CD1c-positive myeloid dendritic cell (primary cell): ENCODE data around the gene NUP210L.
"Not testable (repeated sequence)": the region's sequence is repeated elsewhere in the genome, so short reads cannot be mapped to it uniquely, and the experiment has no call there.

Experiments
- DNase-seq: peaks from one replicate; pipeline ENCODE4 v3.0.0-alpha.2; 2016; ENCODE audit errors: extremely low spot score

Gene NUP210L

DNA sequence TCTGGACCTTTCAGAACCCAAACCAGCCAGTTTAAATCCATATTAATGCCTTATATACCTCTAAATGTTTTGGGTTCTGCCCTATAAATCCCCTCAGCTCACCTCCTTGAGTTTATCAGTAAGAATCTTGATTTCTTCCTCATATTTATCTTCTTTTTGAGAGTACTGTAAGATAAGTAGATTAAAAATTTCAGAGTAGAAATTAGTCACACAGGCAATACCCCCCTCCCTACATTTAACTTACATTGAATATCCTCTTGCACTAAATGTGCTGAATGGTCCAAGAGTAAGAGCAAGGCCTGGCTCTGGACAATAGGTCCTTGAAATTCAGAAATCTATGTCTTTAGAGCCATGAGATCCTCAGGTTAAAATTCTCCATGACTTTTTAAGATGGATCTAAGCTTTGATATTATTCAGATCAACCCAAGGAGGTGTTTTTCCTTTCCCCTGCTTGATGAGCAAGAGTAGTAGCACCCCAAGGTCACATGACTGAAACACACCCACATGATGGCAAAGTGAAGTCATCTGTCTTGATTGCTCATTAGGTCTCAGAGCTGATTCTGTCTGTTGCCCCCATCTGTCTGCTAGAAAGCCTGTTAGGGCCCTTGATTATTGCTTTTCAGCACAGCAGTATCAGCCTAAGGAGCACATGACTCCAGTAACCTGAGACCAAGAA is 15.8 kb upstream of the NUP210L start:
- peak; percentile 52 for DNase-seq

DNA sequence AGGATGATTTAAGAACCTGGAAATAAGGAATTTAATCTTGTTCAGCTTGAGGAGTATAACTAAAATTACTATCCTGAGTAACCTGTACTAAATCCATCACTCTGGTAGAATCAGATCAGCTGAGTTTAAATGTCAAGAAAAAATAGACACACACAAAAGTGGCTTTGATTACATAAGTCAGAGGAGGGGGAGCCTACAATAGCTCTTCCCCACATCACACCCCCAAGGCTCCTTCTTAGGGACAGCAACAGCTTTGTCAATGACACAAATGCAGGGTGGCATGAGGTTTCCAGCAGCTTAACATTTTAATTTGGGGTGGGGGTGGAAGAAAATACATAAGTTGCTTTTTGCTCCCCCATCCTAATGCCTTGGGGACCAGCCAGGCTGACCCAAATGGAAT is 12.6 kb upstream of the NUP210L start:
- no peak for DNase-seq

DNA sequence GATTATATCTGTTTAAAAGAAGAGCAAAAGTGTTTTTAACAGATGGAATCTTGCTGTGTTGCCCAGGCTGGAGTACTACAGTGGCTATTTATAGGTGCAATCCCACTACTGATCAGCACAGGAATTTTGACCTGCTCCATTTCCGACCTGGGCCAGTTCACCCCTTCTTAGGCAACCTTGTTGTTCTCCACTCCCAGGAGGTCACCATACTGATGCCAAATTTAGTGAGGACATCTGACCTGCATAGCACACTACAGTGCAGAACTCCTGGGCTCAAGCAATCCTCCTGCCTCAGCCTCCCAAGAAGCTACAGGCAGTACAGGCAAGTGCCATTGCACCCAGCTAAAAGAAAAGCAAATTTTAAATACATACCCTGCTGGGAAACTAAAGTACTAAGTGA is 11.3 kb upstream of the NUP210L start:
- no peak for DNase-seq

DNA sequence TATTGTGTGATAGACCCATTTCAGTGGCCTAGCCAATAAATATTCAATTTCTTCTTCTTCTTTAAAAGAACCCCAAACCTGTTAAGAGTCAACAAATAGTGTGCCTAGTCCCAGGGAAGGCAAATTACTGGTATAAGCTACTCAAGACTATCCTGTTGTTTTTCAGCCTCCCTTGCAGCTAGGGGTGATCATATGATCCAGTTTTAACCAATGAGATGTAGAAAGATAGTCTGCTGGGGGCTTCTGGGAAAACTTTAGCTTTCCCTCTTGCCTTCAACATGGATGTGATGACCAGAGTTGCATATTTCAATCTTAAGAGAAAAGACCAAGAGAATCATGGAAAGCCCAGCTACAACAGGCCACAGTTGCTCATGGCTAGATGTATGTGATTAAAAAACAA is 4.7 kb upstream of the NUP210L start:
- DNase-seq: no peak

DNA sequence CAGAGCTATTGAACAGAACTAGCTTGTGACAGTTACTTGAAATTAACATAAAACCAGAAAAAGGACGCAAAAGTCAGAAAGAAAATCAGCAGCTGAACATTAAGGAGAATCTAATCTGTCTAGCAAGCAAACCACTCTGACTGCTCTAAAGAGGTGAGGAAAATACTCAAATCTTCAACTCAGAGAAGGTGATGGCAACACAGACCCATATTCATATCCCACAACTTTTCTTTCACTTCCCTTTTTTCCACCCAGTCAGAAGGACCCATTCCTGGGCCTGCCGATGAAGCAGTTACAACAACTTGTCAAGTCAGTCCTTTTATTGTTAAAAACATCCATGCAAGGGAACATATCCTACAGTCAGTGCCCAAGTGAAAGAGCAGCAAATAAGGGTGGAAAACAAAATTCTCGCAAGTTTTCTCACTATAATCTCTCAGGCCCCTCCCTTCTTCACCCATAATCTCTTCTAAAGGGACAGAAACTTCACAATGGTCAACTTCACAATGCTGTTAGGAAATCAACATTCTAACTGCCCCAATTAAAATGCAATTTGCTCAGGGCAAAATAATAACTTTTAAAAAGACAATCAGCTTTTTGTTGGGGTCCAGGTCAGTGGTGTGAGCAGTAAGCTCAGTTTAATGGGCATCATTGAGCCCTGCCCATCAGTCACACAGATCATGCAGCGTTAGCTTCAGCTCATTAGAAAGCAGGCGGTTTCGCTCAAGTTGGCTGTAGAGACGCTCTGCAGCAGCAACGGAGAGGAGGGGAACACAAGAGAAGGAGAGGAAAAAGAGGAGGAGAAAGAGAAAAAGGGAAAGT is 3.6 kb upstream of the NUP210L start:
- DNase-seq: peak; percentile 85

DNA sequence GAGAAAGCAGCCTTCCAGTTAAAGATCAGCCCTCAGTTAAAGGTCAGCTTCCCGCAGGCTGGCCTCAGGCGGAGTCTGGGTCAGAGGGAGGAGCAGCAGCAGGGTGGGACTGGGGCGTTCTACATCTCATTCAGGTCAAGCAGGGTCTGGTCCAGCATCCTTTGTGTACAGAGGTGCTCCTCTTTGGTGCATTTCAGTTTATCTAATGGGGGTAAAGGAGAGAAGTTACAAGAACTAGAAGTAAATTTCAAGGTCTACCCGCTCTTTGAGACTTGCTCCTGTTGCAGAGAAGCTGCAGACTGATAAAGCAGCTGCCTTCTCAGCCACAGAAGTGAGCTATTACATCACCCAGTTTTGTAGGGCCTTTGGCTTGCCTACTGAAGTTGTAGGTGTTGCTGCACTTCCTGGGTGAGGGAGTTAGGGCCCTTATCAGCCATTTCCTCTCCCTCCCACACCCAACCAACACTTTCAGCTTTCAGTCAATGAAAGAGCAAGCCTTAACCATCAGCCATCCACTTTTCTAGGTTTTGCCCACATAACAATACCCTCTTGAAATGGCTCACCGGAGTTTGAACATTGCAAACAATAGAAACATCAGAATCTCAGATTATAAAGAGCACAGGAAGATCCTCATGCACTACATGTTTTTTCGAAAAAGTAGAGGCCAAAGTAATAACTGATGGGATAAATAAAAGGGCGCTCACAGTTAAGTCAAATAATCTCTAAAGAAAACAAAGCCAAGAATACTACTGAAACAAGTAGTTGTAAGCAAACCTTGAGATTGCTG is 2.8 kb upstream of the NUP210L start:
- DNase-seq: peak; percentile 87

DNA sequence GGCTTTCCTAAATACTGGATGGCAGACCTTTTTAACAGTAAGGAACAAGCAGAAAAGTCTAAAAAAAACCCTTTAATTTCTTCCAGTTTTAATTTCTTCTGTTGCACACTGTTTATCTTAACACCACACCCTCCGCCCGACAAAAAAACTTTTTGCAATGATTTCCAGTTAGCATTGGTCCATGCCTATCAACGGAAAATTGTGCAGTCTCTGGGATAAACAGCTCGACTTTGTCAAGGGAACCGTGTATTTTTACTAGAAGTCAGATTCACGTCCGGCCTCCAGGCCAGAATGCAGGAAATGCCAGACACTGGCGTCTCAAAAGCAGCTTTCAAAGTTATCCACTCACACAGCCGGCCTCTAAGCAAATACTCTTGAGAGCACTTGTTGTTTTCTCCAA is 378 bp upstream of the NUP210L start:
- no peak for DNase-seq

DNA sequence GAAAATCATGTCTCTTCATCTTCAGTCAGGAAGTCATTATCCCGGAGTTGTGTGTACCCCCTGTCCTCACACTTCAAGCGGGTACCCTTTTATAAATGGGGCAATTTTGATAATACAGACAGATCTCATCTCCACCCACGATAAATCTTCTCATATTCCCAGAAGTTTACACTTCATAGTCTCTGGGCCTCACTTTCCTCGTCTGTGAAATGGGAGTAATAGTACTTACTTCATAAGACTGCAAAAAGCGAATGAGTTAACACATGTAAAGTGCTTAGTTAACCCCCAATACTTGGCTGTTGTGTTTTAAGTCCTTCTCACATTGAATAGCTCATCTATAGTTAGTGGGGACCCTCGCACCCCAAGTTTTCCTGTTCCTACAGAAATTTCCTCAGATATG is 820 bp downstream of the NUP210L start:
- no peak for DNase-seq

DNA sequence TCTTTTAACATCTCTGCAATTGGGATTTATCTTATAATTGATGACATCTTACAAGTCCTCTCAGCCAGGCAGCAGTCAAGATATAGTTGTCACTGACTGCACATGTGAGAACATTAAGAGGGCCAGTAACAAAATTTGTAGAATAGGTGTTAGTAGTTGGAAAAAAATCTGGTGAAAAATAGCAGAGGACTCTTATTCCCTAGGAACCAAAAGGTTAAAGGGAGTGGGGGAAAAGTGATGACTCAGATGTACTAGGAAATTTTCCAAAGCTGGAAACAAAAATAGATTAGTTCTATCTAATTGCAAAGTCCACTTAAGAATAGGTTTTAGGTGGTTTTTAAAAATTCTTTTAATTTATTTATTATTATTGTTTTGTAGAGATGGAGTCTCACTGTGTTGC is 3.6 kb downstream of the NUP210L start:
- no peak for DNase-seq

DNA sequence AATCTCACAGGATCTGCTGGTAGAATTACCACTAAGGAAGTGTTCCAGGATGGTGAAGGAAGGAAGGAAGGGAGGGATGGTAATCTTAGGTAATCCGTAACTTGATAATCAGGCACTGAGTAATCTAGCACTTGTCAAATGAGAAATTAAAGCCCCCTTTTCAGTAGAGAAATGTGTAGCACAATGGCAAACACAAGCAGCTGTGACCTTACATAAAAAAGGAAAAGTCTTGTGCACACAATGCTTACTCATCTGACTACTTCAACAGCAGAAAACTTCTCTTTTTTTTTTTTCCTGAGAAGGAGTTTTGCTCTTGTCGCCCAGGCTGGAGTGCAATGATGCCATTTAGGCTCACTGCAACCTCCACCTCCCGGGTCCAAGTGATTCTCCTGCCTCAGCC is 6.1 kb downstream of the NUP210L start:
- peak; percentile 76 for DNase-seq

DNA sequence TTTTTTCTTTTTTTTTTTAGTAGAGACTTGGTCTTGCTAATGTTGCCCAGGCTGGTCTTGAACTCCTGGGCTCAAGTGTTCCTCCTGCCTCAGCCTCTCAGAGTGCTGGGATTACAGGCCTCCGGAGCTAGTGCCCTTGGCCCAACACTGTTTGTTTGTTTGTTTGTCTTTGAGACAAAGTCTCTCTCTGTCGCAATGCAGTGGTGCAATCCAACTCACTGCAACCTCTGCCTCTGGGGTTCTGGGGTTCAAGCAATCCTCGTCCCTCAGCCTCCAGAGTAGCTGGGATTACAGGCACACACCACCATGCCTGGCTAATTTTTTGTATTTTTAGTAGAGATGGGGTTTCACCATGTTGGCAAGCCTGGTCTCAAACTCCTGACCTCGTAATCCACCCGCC is 7.4 kb downstream of the NUP210L start:
- DNase-seq: not testable (repeated sequence)

DNA sequence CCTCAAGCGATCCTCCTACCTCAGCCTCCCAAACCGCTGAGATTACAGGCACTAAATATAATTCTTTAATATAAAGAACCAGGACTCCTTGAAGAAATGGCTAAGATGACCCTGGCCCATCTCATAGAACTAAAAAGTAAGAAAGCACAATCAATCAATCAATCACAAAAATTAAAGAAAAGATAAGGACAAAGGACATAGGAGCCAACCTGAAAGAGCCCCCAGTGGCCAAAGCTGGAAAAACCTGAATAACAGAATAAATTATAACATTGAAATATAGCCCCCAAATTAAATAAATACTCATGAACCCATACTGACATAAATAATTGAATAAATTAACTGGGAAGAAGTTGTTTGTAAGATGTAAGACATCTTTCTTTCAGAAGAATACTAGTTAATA is 8.9 kb downstream of the NUP210L start:
- DNase-seq: no peak

DNA sequence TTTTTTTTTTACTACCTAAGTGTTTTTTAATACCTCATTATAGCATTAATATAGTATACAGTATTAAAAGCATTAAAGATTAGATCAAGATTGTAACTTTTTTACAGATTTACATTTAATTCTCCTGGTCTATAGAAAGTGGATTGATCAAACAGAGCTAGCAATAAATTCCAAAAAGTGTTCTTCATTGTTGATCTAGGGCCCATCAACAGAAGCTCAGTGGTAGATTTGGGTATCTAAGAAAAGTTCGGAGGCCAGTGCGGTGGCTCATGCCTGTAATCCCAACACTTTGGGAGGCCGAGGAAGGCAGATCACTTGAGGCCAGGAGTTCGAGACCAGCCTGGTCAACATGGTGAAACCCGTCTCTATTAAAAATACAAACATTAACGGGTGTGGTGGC is 12.5 kb downstream of the NUP210L start:
- no peak for DNase-seq

DNA sequence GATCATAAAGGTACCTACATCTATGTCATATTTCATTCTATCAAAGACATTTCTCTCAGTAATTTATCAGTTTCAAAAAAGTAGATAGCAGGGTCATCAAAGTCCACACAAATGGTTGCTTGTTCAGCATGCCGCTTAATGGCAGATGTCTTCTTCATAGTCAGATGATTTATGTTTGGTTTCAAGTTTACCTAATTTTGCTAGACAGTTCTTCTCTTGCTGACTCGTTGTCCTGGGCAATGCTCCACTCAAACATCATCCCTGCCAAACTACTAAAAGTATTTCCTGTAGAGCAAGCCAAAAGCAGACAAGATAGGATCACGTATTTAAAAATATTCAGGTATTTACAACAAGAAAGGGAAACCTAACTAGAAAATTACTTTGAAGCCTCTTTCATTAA is 13.6 kb downstream of the NUP210L start:
- no peak for DNase-seq

DNA sequence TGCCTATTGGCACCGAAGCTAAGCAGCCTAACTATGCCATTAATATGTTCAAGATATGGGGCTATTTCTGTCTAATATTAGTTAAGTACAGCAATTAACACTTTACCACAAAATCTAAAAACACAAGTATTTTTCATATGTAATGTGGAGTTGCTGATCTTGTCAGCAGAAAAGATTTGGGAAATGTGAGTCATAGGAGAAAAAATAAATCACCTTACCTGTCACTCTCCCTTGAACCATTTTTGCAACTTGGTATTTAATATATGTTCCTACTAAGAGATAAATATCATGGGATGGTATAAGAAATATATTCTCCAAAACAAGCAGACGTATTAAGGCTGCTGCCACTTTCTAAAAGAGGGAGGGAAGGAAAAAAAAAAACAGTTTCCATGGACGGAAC is 17.0 kb downstream of the NUP210L start:
- DNase-seq: no peak

DNA sequence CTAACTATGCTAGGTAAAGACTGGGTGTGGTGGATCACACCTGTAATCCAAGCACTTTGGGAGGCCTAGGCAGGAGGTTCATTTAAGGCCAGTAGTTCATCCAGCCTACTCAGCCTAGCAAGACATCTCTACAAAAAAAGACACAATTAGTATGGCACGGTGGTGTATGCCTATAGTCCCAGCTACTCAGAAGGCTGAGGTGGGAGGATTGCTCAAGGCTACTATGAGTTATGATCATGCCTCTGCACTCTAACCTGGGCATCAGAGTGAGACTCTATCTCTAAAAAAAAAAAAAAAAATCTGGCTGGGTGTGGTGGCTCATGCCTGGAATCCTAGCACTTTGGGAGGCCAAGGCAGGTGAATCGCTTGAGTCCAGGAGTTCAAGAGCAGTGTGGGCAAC is 21.6 kb downstream of the NUP210L start:
- DNase-seq: no peak

DNA sequence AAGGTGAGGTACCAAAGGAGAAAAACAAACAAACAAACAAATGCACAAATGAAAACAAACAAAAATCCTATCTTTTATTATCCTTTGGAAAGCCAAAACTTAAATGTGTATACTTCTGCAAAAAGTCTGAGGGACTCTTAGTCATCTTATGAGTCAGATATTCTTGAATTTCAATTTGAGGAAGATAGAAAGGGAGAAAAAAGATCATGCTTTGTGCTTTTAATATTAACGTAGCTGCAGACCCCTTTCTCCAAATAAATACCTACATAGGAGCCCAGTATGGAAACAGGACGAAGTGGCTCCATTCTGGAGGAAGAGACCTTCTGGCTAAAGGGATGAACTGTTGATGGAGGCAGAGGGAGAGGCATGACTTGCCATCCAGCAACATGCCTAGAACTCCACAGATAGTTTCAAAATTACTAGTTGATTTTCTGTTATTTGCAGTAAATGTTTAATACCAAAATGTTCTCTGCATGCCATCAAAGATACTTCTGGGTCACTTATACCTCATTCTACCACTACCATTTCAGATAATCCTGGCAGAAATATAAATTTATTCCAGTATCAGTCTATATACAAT is 25.4 kb downstream of the NUP210L start:
- peak; percentile 74 for DNase-seq

DNA sequence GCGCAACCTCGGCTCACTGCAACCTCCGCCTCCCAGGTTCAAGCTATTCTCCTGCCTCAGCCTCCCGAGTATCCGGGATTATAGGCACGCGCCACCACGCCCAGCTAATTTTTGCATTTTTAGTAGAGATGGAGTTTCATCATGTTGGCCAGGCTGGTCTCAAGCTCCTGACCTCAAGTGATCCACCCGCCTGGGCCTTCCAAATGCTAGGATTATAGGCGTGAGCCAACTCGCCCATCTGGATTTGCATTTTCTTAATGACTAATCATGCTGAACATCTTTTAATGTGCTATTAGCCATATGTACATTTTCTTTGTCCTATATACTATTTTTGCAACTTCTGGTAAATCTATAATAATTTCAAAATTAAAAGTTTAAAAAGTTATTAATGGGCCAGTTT is 31.7 kb downstream of the NUP210L start:
- DNase-seq: not testable (repeated sequence)

DNA sequence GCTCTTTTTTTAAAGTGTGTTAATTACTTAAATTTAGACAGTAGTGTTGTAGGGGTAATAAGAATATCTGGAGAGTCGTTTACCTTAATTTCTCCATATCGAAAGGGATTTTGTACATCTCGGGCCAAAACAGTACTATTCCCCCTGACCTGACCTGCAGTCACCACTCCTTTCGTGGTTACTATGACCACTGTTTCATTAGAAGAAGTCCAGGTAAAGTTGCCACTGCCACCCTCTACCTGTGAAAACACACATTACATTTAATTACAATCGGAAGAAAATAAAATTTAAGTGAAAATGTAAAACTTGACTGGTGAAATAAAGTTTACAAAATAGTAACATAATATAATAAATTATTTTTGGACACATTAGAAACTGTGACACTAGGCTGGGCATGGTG is 37.2 kb downstream of the NUP210L start:
- no peak for DNase-seq

DNA sequence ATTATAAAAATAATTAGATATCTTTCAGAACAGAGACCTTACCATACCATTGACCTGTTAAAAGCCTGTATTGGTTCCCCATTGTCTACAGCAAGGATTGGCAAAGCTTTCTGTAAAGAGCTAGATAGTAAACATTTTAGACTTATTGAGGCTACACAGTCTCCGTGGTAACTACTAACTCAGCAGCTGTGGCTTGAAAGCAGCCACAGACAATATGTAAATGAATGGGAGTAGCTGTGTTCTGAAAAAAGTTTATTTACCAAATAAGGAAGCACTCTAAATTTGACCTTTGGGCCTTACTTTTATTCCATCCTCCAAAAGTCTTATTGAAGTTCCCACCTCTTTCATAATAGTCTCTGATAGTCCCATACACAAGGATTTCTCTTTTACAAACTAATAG is 39.7 kb downstream of the NUP210L start:
- peak; percentile 14 for DNase-seq

DNA sequence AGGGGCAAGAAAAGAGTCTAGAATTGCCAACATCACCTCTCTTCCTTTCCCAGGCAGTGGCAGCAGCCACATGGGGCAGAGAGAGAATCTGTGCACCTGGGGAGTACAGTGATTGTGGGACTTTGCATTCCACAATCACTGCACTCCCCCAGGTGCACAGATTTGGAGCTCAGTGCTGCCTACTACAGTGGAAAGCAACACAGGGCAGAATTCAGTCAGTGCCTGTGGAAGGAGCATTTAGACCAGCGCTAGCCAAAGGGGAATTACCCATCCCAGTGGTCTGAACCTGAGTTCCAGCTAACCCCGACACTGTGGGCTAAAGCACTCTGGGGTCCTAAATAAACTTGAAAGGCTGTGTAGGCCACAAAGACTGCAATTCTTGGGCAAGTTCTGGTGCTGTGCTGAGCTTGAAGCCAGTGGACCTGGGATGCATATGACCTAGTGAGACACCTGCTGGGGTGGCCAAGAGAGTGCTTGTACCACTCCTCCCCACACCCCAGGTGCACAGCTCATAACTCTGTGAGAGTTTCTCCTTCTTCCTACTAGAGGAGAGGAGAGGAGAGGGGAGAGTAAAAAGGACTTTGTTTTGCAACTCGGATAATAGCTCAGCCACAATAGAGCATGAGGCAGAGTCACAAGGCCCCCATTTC is 50.3 kb downstream of the NUP210L start:
- no peak for DNase-seq

DNA sequence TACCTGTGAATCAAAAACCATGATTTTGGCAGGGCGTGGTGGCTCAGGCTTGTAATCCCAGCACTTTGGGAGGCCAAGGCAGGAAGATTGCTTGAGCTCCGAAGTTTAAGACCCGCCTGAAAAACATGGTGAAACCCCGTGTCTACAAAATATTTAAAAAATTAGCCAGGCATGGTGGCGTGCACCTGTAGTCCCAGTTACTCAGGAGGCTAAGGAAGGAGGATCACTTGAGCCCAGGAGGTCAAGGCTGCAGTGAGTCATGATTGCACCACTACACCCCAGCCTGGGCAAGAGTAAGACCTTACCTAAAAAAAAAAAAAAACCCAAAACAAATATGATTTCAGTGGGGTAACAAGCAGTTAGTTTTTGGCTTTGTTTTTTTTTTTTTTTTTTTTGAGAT is 54.7 kb downstream of the NUP210L start:
- DNase-seq: not testable (repeated sequence)
